Measurements from ENCODE around the gene WNT3A. TPM values are rescaled to one million over a fixed set of nuclear protein-coding genes. Genes with fewer than 3 reads are reported as not detected.

The WNT3A gene
- total RNA-seq, 1 experiment from 2014 or later: 1.0 TPM

DNA sequence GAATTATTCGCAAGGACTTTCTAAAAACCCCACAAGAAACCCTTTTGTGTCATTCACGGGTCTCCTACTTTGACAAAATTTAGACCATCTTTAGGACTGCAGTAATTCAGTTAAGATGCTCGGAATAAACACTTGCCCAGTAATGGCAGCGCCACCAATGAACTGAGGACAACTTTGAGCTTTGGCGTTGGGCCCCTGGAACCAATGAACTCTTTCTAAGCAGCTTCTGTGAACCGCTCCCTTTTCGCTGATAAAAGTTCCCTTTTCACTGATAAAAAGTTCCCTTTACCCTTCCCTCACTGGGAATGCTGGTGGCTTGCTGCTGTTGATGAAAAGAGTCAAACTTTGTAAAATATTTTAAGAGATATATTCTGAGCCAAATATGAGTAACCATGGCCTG is 103.8 kb downstream of the WNT3A start:
- Histone ChIP-seq H3K4me1 (ENCODE audit: insufficient read depth, low read length) (peaks cover 17% of the 10 kb centered on the region), H2AFZ (ENCODE audit: low read length) (peak overlapping the region; percentile 96), H3K9me3 (ENCODE audit: low read length) (no peaks in the 10 kb centered on the region), H3K36me3 (ENCODE audit: low read depth, low read length) (peaks cover 17% of the 10 kb centered on the region; the same call in 1 of the 2 replicates), H3K27ac (ENCODE audit: low read length) (no peak overlapping the region), H3K79me2 (ENCODE audit: low read length) (peaks cover 24% of the 10 kb centered on the region), H3K27me3 (ENCODE audit: low read length) (no peaks in the 10 kb centered on the region), H4K20me1 (ENCODE audit: low read length) (no peaks in the 10 kb centered on the region), H3K9me2 (replicated peaks; ENCODE audit: low read length) (no peaks in the 10 kb centered on the region), H3F3A (ENCODE audit: low read length, unreplicated experiment) (no peaks in the 10 kb centered on the region), H3K4me2 (ENCODE audit: low read length) (peak overlapping the region; percentile 86), H3K4me3 (ENCODE audit: low read length) (no peak overlapping the region), H3K9ac (ENCODE audit: low read length) (no peak overlapping the region)
- DNase-seq (no peak), ATAC-seq (no peak)
- CTCF ChIA-PET: interaction anchor here (1.0 to 1.4 kb wide), 2 partner anchors 20 to 111 kb away, joined by 3 to 10 read pairs; no protein-coding TSS in a partner anchor
- TF ChIP-seq EZH2phosphoT487 (IDR thresholded peaks at IDR 0.05; ENCODE audit: borderline replicate concordance, low read length) (no peak), EZH2 (IDR thresholded peaks at IDR 0.05; ENCODE audit: low read length, unreplicated experiment) (no peak)
- TF ChIP-seq, protein P1, sequence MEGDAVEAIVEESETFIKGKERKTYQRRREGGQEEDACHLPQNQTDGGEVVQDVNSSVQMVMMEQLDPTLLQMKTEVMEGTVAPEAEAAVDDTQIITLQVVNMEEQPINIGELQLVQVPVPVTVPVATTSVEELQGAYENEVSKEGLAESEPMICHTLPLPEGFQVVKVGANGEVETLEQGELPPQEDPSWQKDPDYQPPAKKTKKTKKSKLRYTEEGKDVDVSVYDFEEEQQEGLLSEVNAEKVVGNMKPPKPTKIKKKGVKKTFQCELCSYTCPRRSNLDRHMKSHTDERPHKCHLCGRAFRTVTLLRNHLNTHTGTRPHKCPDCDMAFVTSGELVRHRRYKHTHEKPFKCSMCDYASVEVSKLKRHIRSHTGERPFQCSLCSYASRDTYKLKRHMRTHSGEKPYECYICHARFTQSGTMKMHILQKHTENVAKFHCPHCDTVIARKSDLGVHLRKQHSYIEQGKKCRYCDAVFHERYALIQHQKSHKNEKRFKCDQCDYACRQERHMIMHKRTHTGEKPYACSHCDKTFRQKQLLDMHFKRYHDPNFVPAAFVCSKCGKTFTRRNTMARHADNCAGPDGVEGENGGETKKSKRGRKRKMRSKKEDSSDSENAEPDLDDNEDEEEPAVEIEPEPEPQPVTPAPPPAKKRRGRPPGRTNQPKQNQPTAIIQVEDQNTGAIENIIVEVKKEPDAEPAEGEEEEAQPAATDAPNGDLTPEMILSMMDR (conservative IDR thresholded peaks at IDR 0.05; ENCODE audit: low read depth, low read length): no peak
- no TSS peak for BruUV-seq (replicated peaks)
- intact Hi-C loops (cut with micrococcal nuclease): no loop called here
- POLR2A ChIA-PET (ENCODE audit: unreplicated experiment): interaction anchor here (0.8 kb wide), 1 partner anchor 323 kb away, joined by 3 read pairs; no protein-coding TSS in a partner anchor

Small RNA genes within 50 kb of the gene (microRNA-seq; reads per million reads assigned to microRNA genes)
- gene MIR3620 (ENCODE audit: unreplicated experiment): 8.3 reads per million, percentile 33 among the genes with 10 or more reads in this experiment

Other genes with a start within 250 kb of the WNT3A start
- not detected in 2 replicates for gene PRSS38, start 191.3 kb upstream of the WNT3A start, total RNA-seq (2014; rRNA removed)
- gene WNT9A, start 59.1 kb upstream of the WNT3A start, total RNA-seq (2014; rRNA removed): 22.2 and 36.6 TPM in 2 replicates
- 685 and 688 TPM in 2 replicates for gene ARF1, start 75.7 kb downstream of the WNT3A start, total RNA-seq (2014; rRNA removed)
- 63.3 and 93.0 TPM in 2 replicates for gene C1orf35, start 96.3 kb downstream of the WNT3A start, total RNA-seq (2014; rRNA removed)
- gene MRPL55, start 102.3 kb downstream of the WNT3A start, total RNA-seq (2014; rRNA removed): 343 and 375 TPM in 2 replicates
- 996 and 1,117 TPM in 2 replicates for gene GUK1, start 133.3 kb downstream of the WNT3A start, total RNA-seq (2014; rRNA removed)
- gene GJC2, start 142.9 kb downstream of the WNT3A start, total RNA-seq (2014; rRNA removed): 1.2 and 2.2 TPM in 2 replicates
- 13.3 and 18.3 TPM in 2 replicates for gene IBA57, start 158.8 kb downstream of the WNT3A start, total RNA-seq (2014; rRNA removed)
- gene OBSCN, start 201.0 kb downstream of the WNT3A start, total RNA-seq (2014; rRNA removed): 29.1 and 42.7 TPM in 2 replicates

All from PC-3 (cell line).